ENCODE measurements around the gene MAP3K19.

MAP3K19 gene

DNA sequence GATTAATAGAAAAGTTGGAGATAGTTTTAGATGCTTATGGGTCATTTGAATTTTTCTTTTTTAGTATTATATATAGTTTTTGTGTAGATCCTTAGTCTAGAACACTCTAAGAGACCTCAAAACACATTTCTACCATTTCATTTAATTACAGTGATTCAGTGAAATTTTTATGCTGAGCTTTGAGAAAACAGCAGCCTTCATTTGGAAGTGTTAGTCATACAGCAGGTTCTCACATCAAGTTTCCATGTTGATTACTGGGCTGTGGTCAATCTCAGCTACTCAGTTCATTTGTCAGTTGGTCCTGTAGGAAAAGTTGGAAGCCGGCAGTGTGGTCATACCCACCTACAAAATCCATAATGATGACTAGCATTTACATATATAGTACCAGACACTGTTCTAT lies 37.9 kb downstream of the MAP3K19 start:
- H3K36me3 ChIP-seq (ENCODE audit: control insufficient read depth in 2 of 2, insufficient read depth in 1 of 2, low read length in 2 of 2): no peaks in the 10 kb centered on the region
- POLR2A ChIA-PET: no interaction called here
- no peaks in the 10 kb centered on the region for H3K4me1 ChIP-seq (ENCODE audit: control insufficient read depth, insufficient read depth, low read length)
- CTCF ChIA-PET: interaction anchor here (1.6 to 2.9 kb wide), 2 partner anchors 8 to 700 kb away, joined by 3 to 11 read pairs; no protein-coding TSS in a partner anchor
- no peaks in the 10 kb centered on the region for H3K9me3 ChIP-seq (ENCODE audit: control insufficient read depth, insufficient read depth, low read depth, low read length)
- no peak overlapping the region for H3K4me3 ChIP-seq (ENCODE audit: low read depth, low read length)
- no peak overlapping the region for H3K27ac ChIP-seq (ENCODE audit: extremely low read depth, low read depth, low read length)
- TF ChIP-seq PRDM1 (tag by site-specific recombination; IDR thresholded peaks at IDR 0.05) (no peak), ZNF23 (tag by site-specific recombination; IDR thresholded peaks at IDR 0.05; ENCODE audit: borderline replicate concordance) (no peak), ZFP3 (tag by site-specific recombination; IDR thresholded peaks at IDR 0.05; ENCODE audit: low read depth) (no peak), ZFP41 (tag by site-specific recombination; IDR thresholded peaks at IDR 0.05; ENCODE audit: borderline replicate concordance) (no peak), WT1 (tag by site-specific recombination; IDR thresholded peaks at IDR 0.05) (no peak), ZNF555 (tag by site-specific recombination; conservative IDR thresholded peaks at IDR 0.05) (no peak), ZBTB48 (tag by site-specific recombination; IDR thresholded peaks at IDR 0.05) (no peak)
- TF ChIP-seq, protein P1, sequence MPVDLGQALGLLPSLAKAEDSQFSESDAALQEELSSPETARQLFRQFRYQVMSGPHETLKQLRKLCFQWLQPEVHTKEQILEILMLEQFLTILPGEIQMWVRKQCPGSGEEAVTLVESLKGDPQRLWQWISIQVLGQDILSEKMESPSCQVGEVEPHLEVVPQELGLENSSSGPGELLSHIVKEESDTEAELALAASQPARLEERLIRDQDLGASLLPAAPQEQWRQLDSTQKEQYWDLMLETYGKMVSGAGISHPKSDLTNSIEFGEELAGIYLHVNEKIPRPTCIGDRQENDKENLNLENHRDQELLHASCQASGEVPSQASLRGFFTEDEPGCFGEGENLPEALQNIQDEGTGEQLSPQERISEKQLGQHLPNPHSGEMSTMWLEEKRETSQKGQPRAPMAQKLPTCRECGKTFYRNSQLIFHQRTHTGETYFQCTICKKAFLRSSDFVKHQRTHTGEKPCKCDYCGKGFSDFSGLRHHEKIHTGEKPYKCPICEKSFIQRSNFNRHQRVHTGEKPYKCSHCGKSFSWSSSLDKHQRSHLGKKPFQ (tag by site-specific recombination; IDR thresholded peaks at IDR 0.05): no peak

DNA sequence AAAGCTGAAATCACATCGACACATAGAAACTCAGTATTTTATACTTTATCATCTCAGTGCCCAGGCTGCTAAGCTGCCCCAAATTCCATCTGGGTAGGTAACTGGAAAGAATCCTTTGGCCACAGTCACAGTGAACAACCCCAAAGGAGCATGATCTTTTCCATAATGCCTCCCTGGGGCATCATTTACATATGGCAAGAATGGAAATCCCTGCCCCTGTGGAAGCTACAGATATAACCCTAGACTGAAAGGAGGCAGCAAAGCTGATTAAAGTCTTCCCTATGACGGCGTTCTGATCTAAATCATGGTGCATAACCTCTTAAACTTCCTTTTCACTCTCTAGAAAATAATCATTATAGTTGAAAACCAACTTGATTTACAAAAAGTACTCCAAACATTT lies 41.5 kb downstream of the MAP3K19 start:
- Histone ChIP-seq H3K4me1 (ENCODE audit: control insufficient read depth, insufficient read depth, low read length) (no peaks in the 10 kb centered on the region), H3K4me3 (ENCODE audit: low read depth, low read length) (no peak overlapping the region), H3K27ac (ENCODE audit: extremely low read depth, low read depth, low read length) (no peak overlapping the region), H3K9me3 (ENCODE audit: control insufficient read depth, insufficient read depth, low read depth, low read length) (no peaks in the 10 kb centered on the region), H3K36me3 (ENCODE audit: control insufficient read depth in 2 of 2, insufficient read depth in 1 of 2, low read length in 2 of 2) (no peaks in the 10 kb centered on the region)
- TF ChIP-seq ZNF140 (tag by site-specific recombination; IDR thresholded peaks at IDR 0.05): no peak
- ChIA-PET POLR2A (no interaction called here), CTCF (interaction anchor here (0.7 to 6.8 kb wide), 7 partner anchors 11 to 705 kb away, joined by 3 to 90 read pairs (median 9); no protein-coding TSS in a partner anchor)

DNA sequence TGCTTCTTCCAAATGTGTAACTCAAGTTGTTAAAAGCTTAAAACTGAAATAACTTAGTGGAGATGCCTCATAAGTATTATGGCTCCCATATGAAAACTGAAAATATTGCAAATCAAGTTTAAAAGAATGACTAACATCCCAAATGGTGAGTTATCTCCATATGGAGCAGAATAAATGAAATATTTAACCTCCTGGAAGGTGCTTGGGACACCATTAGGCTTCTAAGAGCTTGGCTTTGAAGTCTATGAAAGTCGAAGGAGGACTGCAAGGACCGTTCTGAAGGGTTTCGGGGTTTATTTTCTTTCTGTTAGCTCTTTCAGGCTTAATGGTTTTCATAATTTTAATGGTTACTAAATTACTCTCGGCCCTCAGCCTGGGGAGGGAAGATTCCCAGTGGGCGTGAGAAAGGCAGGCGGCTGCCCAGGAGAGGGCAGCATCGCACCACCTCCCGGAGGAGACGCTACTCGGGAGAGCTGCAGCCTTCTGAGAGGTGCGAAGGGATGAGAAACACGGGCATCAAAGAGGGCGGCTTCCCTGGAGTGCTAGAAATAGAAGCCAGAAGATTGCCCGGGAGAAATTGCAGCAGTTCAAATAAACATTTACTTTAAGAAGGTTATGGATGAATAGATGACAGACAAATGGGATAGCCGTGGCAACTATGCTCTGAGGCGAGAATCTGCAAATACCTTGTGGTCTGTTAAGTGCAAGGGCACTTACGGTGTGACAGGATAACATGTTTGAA lies 43.1 kb downstream of the MAP3K19 start:
- CTCF ChIA-PET: interaction anchor here (0.5 to 6.8 kb wide), 43 partner anchors 10 to 1380 kb away, joined by 3 to 90 read pairs (median 4); partner anchors contain the start of genes R3HDM1, RAB3GAP1 and ZRANB3
- no peaks in the 10 kb centered on the region for H3K36me3 ChIP-seq (ENCODE audit: control insufficient read depth in 2 of 2, insufficient read depth in 1 of 2, low read length in 2 of 2)
- no peaks in the 10 kb centered on the region for H3K4me1 ChIP-seq (ENCODE audit: control insufficient read depth, insufficient read depth, low read length)
- H3K9me3 ChIP-seq (ENCODE audit: control insufficient read depth, insufficient read depth, low read depth, low read length): no peaks in the 10 kb centered on the region
- no peak overlapping the region for H3K27ac ChIP-seq (ENCODE audit: extremely low read depth, low read depth, low read length)
- no peak overlapping the region for H3K4me3 ChIP-seq (ENCODE audit: low read depth, low read length)
- POLR2A ChIA-PET: interaction anchor here (0.6 kb wide), 1 partner anchor 708 kb away, joined by 3 read pairs; no protein-coding TSS in a partner anchor
- TF ChIP-seq ZNF366 (tag by site-specific recombination; conservative IDR thresholded peaks at IDR 0.05): no peak
- no peak for TF ChIP-seq ZNF239 (tag by site-specific recombination; IDR thresholded peaks at IDR 0.05)
- TF ChIP-seq HOXC10 (CRISPR knock-in tag; IDR thresholded peaks at IDR 0.05): no peak
- TF ChIP-seq, protein P2, sequence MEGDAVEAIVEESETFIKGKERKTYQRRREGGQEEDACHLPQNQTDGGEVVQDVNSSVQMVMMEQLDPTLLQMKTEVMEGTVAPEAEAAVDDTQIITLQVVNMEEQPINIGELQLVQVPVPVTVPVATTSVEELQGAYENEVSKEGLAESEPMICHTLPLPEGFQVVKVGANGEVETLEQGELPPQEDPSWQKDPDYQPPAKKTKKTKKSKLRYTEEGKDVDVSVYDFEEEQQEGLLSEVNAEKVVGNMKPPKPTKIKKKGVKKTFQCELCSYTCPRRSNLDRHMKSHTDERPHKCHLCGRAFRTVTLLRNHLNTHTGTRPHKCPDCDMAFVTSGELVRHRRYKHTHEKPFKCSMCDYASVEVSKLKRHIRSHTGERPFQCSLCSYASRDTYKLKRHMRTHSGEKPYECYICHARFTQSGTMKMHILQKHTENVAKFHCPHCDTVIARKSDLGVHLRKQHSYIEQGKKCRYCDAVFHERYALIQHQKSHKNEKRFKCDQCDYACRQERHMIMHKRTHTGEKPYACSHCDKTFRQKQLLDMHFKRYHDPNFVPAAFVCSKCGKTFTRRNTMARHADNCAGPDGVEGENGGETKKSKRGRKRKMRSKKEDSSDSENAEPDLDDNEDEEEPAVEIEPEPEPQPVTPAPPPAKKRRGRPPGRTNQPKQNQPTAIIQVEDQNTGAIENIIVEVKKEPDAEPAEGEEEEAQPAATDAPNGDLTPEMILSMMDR (tag by site-specific recombination; IDR thresholded peaks at IDR 0.05): peak; percentile 82
- TF ChIP-seq ZNF76 (tag by site-specific recombination; IDR thresholded peaks at IDR 0.05; ENCODE audit: borderline replicate concordance, low read depth): peak; percentile 29; the same call in 1 of the 2 replicates
- TF ChIP-seq, protein P3, sequence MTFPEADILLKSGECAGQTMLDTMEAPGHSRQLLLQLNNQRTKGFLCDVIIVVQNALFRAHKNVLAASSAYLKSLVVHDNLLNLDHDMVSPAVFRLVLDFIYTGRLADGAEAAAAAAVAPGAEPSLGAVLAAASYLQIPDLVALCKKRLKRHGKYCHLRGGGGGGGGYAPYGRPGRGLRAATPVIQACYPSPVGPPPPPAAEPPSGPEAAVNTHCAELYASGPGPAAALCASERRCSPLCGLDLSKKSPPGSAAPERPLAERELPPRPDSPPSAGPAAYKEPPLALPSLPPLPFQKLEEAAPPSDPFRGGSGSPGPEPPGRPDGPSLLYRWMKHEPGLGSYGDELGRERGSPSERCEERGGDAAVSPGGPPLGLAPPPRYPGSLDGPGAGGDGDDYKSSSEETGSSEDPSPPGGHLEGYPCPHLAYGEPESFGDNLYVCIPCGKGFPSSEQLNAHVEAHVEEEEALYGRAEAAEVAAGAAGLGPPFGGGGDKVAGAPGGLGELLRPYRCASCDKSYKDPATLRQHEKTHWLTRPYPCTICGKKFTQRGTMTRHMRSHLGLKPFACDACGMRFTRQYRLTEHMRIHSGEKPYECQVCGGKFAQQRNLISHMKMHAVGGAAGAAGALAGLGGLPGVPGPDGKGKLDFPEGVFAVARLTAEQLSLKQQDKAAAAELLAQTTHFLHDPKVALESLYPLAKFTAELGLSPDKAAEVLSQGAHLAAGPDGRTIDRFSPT (tag by site-specific recombination; IDR thresholded peaks at IDR 0.05): no peak
- no peak for TF ChIP-seq ZNF274 (IDR thresholded peaks at IDR 0.05; ENCODE audit: low read length)
- TF ChIP-seq ZNF274 (tag by site-specific recombination; IDR thresholded peaks at IDR 0.05; ENCODE audit: borderline replicate concordance): no peak
- no peak for TF ChIP-seq ZNF174 (tag by site-specific recombination; IDR thresholded peaks at IDR 0.05)
- no peak for TF ChIP-seq ZNF544 (tag by site-specific recombination; IDR thresholded peaks at IDR 0.05)
- TF ChIP-seq, protein P4, sequence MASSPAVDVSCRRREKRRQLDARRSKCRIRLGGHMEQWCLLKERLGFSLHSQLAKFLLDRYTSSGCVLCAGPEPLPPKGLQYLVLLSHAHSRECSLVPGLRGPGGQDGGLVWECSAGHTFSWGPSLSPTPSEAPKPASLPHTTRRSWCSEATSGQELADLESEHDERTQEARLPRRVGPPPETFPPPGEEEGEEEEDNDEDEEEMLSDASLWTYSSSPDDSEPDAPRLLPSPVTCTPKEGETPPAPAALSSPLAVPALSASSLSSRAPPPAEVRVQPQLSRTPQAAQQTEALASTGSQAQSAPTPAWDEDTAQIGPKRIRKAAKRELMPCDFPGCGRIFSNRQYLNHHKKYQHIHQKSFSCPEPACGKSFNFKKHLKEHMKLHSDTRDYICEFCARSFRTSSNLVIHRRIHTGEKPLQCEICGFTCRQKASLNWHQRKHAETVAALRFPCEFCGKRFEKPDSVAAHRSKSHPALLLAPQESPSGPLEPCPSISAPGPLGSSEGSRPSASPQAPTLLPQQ (tag by site-specific recombination; IDR thresholded peaks at IDR 0.05): 0 out of 2 replicates have a peak, but pooled peaks have one; percentile 28
- TF ChIP-seq, protein P5, sequence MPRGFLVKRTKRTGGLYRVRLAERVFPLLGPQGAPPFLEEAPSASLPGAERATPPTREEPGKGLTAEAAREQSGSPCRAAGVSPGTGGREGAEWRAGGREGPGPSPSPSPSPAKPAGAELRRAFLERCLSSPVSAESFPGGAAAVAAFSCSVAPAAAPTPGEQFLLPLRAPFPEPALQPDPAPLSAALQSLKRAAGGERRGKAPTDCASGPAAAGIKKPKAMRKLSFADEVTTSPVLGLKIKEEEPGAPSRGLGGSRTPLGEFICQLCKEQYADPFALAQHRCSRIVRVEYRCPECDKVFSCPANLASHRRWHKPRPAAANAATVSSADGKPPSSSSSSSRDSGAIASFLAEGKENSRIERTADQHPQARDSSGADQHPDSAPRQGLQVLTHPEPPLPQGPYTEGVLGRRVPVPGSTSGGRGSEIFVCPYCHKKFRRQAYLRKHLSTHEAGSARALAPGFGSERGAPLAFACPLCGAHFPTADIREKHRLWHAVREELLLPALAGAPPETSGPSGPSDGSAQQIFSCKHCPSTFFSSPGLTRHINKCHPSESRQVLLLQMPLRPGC (tag by site-specific recombination; IDR thresholded peaks at IDR 0.05): no peak
- TF ChIP-seq TCF7L2 (IDR thresholded peaks at IDR 0.05; ENCODE audit: borderline replicate concordance, low read depth, low read length): peak; percentile 43; the same call in 1 of the 2 replicates

All from HEK293 (cell line).